ENCODE measurements around the gene ANGPTL3.

DNA sequence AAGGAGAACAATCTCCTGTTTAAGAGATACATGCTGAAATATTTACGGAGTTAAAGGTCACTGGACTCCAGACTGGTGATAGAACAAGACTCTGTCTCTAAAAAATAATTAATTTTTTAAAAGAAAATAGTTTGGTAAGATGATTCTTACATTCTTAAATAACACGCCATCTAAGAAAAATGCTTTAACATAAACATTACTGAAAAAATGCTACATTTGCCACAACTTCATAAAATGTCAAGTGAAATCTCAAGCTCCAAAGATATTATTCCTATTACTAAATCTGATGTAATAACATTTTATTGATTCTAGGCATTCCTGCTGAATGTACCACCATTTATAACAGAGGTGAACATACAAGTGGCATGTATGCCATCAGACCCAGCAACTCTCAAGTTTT lies 4.1 kb downstream of the ANGPTL3 start:
- TF ChIP-seq, protein P1, sequence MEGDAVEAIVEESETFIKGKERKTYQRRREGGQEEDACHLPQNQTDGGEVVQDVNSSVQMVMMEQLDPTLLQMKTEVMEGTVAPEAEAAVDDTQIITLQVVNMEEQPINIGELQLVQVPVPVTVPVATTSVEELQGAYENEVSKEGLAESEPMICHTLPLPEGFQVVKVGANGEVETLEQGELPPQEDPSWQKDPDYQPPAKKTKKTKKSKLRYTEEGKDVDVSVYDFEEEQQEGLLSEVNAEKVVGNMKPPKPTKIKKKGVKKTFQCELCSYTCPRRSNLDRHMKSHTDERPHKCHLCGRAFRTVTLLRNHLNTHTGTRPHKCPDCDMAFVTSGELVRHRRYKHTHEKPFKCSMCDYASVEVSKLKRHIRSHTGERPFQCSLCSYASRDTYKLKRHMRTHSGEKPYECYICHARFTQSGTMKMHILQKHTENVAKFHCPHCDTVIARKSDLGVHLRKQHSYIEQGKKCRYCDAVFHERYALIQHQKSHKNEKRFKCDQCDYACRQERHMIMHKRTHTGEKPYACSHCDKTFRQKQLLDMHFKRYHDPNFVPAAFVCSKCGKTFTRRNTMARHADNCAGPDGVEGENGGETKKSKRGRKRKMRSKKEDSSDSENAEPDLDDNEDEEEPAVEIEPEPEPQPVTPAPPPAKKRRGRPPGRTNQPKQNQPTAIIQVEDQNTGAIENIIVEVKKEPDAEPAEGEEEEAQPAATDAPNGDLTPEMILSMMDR (IDR thresholded peaks at IDR 0.05), result no peak
- no peak for TF ChIP-seq POLR2A (IDR thresholded peaks at IDR 0.05)

Measured in body of pancreas (tissue), 4 donors.